ENCODE data around the gene FBXO9. TPM values are rescaled to one million over a fixed set of nuclear protein-coding genes. Genes with fewer than 3 reads are reported as not detected.

Gene FBXO9
- total RNA-seq, 1 donor from 2014 or later = 78.5 TPM

DNA sequence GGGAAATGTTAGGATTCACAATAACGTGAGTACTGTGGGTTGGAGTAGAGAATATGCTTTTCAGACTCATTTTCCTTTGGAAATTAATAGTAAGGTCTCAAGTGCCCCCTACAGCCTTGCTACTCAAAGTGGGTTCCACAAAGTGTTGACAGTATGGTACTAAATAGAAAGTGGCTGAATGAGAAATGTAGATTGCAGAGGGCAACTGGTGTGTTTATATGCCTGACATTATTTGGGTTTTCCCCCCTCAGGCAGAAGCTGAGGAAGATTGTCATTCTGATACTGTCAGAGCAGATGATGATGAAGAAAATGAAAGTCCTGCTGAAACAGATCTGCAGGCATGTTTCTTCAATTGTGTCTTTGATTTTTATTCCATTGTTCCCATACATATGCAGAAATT is 5.6 kb downstream of the FBXO9 start:
- DNase-seq (ENCODE audit: extremely low spot score, unreplicated experiment) = no peak
- Mint-ChIP-seq H3K36me3 (peaks cover 22% of the 10 kb centered on the region), H3K27ac (no peak overlapping the region), H3K9me3 (no peaks in the 10 kb centered on the region), H3K4me3 (no peak overlapping the region), H3K4me1 (ENCODE audit: unreplicated experiment) (peaks cover 27% of the 10 kb centered on the region), H3K27me3 (no peaks in the 10 kb centered on the region)
- TF ChIP-seq, protein P1, sequence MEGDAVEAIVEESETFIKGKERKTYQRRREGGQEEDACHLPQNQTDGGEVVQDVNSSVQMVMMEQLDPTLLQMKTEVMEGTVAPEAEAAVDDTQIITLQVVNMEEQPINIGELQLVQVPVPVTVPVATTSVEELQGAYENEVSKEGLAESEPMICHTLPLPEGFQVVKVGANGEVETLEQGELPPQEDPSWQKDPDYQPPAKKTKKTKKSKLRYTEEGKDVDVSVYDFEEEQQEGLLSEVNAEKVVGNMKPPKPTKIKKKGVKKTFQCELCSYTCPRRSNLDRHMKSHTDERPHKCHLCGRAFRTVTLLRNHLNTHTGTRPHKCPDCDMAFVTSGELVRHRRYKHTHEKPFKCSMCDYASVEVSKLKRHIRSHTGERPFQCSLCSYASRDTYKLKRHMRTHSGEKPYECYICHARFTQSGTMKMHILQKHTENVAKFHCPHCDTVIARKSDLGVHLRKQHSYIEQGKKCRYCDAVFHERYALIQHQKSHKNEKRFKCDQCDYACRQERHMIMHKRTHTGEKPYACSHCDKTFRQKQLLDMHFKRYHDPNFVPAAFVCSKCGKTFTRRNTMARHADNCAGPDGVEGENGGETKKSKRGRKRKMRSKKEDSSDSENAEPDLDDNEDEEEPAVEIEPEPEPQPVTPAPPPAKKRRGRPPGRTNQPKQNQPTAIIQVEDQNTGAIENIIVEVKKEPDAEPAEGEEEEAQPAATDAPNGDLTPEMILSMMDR (conservative IDR thresholded peaks at IDR 0.05) = no peak

DNA sequence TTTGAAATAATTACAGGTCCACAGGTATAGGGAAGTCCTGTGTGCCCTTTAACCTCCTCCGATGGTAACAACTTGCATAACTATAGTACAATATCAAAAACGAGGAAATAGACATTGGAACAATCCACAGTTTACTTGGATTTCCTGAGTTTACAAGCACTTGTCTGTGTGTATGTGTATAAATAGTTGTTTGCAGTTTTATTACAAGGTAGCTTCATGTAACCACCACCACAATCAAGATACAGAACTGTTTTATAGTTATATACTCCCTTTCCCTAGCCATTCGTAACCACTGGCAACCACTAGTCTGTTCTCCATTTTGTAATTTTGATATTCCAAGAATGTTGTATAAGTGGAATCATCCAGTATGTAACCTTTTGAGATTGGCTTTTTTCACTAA is 9.1 kb downstream of the FBXO9 start:
- Mint-ChIP-seq H3K27me3 (no peaks in the 10 kb centered on the region), H3K4me1 (ENCODE audit: unreplicated experiment) (peaks cover 8% of the 10 kb centered on the region), H3K9me3 (no peaks in the 10 kb centered on the region), H3K27ac (no peak overlapping the region), H3K36me3 (peaks cover 25% of the 10 kb centered on the region), H3K4me3 (no peak overlapping the region)
- no peak for DNase-seq (ENCODE audit: extremely low spot score, unreplicated experiment)
- TF ChIP-seq, protein P1 (conservative IDR thresholded peaks at IDR 0.05) = no peak

DNA sequence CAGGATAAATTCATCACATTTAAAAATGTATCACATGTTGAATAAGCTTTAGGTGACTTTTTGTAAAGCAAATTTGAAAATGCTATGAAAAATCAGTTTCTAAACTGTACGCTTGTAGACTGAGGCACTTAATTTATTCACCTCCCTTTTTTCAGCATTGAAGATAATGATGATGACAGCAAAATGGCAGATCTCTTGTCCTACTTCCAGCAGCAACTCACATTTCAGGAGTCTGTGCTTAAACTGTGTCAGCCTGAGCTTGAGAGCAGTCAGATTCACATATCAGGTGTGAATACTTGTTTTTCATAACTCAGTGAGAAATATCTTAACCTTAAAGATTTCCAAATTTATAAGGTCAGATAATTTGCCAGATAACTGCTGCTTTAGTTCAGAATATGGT is 15.6 kb downstream of the FBXO9 start:
- H3K9me3 Mint-ChIP-seq = no peaks in the 10 kb centered on the region
- no peak overlapping the region for H3K27ac Mint-ChIP-seq
- peaks cover 19% of the 10 kb centered on the region for H3K36me3 Mint-ChIP-seq
- DNase-seq (ENCODE audit: extremely low spot score, unreplicated experiment) = no peak
- no peaks in the 10 kb centered on the region for H3K4me1 Mint-ChIP-seq (ENCODE audit: unreplicated experiment)
- H3K27me3 Mint-ChIP-seq = no peaks in the 10 kb centered on the region
- TF ChIP-seq, protein P1 (conservative IDR thresholded peaks at IDR 0.05) = no peak
- no peak overlapping the region for H3K4me3 Mint-ChIP-seq

DNA sequence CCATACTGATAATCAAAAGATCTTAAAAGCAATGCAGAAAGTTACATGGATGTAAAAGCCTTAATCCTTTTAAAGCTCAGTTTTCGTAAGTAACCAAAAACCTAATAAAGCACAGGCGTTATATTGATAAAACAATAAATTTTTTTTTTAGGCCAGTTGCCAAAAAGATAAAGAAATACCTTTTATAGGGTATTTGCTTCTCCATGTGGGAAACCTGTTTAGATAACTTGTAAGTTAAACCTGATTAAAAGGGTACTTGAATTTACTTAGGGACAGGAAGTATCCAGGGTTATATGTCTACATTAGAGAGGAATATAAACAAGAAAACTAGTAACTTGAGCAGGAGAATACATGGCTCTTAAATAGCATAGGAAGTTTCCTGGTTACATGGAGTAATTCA is 21.1 kb downstream of the FBXO9 start:
- no peaks in the 10 kb centered on the region for H3K9me3 Mint-ChIP-seq
- no peaks in the 10 kb centered on the region for H3K4me1 Mint-ChIP-seq (ENCODE audit: unreplicated experiment)
- TF ChIP-seq, protein P1 (conservative IDR thresholded peaks at IDR 0.05) = no peak
- H3K27me3 Mint-ChIP-seq = no peaks in the 10 kb centered on the region
- DNase-seq (ENCODE audit: extremely low spot score, unreplicated experiment) = no peak
- no peak overlapping the region for H3K27ac Mint-ChIP-seq
- H3K4me3 Mint-ChIP-seq = no peak overlapping the region
- H3K36me3 Mint-ChIP-seq = peaks cover 14% of the 10 kb centered on the region

DNA sequence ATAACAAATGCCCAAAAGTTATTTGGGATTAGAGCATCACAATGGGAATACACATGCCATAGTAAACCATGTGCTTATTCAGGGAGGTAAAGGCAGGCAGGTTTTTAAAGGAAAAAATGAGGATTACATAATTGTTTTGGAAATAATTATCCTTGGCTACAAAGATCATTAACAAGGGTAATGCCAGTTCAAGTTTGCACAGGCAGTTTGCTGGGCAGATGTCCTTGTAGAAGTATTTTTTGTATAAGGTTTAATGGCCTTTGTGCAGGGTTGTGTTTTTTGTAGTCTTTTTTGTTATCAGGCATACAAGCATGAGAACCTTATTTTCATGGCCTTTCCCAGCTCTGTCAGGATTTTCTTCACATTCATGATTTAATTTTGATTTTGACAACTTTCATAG is 24.7 kb downstream of the FBXO9 start:
- Mint-ChIP-seq H3K4me1 (ENCODE audit: unreplicated experiment) (no peaks in the 10 kb centered on the region), H3K27me3 (no peaks in the 10 kb centered on the region), H3K9me3 (no peaks in the 10 kb centered on the region), H3K36me3 (peaks cover 24% of the 10 kb centered on the region), H3K27ac (no peak overlapping the region), H3K4me3 (no peak overlapping the region)
- TF ChIP-seq, protein P1 (conservative IDR thresholded peaks at IDR 0.05) = no peak
- no peak for DNase-seq (ENCODE audit: extremely low spot score, unreplicated experiment)

DNA sequence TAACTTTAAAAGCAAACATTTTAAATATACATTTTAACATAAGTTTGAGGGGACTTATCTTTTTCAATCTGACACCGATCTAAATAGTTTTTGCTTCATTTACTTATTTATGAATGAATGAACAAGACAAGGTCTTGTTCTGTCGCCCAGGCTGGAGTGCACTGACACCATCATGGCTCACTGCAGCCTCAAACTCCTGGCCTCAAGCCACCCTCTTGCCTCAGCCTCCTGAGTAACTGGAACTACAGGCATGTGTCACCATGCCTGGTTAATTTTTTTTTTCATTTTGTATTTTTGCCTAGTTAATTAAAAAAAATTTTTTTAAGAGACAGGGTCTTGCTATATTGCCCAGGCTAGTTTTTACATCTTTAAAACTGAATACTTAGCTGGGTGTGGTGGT is 25.4 kb downstream of the FBXO9 start:
- no peak overlapping the region for H3K4me3 Mint-ChIP-seq
- no peaks in the 10 kb centered on the region for H3K4me1 Mint-ChIP-seq (ENCODE audit: unreplicated experiment)
- DNase-seq (ENCODE audit: extremely low spot score, unreplicated experiment) = no peak
- no peaks in the 10 kb centered on the region for H3K9me3 Mint-ChIP-seq
- H3K27me3 Mint-ChIP-seq = no peaks in the 10 kb centered on the region
- TF ChIP-seq, protein P1 (conservative IDR thresholded peaks at IDR 0.05) = no peak
- H3K36me3 Mint-ChIP-seq = peaks cover 29% of the 10 kb centered on the region
- H3K27ac Mint-ChIP-seq = no peak overlapping the region

All from type B pancreatic cell (in vitro differentiated cells).